GM12865 (cell line): Measurements from ENCODE around the gene PAK1.
"Not testable (repeated sequence)": the region's sequence is repeated elsewhere in the genome, so short reads cannot be mapped to it uniquely, and the experiment has no call there.

Source experiments
- DNase-seq: peaks from one replicate; pipeline ENCODE4 v3.0.0; 2010; ENCODE audit warnings: low read depth
- H3K4me3 ChIP-seq: 2 replicates; pipeline ENCODE4 v1.5.1; 2011; ENCODE audit warnings: mild to moderate bottlenecking, low read depth, low read length, control low read depth
- CTCF ChIP-seq: IDR thresholded peaks from 2 replicates; pipeline ENCODE4 v1.5.1; 2011; ENCODE audit warnings: low read length, control low read depth, low read depth, inconsistent platforms; ENCODE audit not compliant: insufficient read depth; ENCODE audit errors: missing control alignments

The PAK1 gene

GRCh38 chr11:77387701-77388100 lies 86.2 kb downstream of the PAK1 start:
- TF ChIP-seq CTCF = no peak
- H3K4me3 ChIP-seq = no peak overlapping the region
- DNase-seq = no peak

- no peak for DNase-seq
Measured at GRCh38 chr11:77386178-77386577, 87.7 kb downstream of the PAK1 start.

GRCh38 chr11:77385255-77385771 lies 88.6 kb downstream of the PAK1 start:
- not testable (repeated sequence) for DNase-seq, H3K4me3 ChIP-seq

More at GRCh38 chr11:77386178-77386577, 87.7 kb downstream of the PAK1 start:
- no peak overlapping the region for H3K4me3 ChIP-seq
- TF ChIP-seq CTCF = no peak

GRCh38 chr11:77384571-77384970 lies 89.3 kb downstream of the PAK1 start:
- no peak for TF ChIP-seq CTCF
- no peak for DNase-seq
- H3K4me3 ChIP-seq = no peak overlapping the region

GRCh38 chr11:77383349-77383748 lies 90.5 kb downstream of the PAK1 start:
- not testable (repeated sequence) for DNase-seq, H3K4me3 ChIP-seq

GRCh38 chr11:77381729-77382665 lies 91.9 kb downstream of the PAK1 start:
- H3K4me3 ChIP-seq = no peak overlapping the region
- DNase-seq = no peak
- TF ChIP-seq CTCF = no peak

GRCh38 chr11:77379934-77380333 lies 94.0 kb downstream of the PAK1 start:
- no peak for DNase-seq
- no peak overlapping the region for H3K4me3 ChIP-seq
- no peak for TF ChIP-seq CTCF

GRCh38 chr11:77379253-77379652 lies 94.6 kb downstream of the PAK1 start:
- H3K4me3 ChIP-seq = no peak overlapping the region
- TF ChIP-seq CTCF = no peak
- no peak for DNase-seq
